AG04450 (cell line): Measurements from ENCODE around the gene SKI. TPM values are rescaled to one million over a fixed set of nuclear protein-coding genes. Genes with fewer than 3 reads are reported as not detected.

Source experiments
- CTCF ChIA-PET: fragments of 300-600, 350-600 bp; formaldehyde crosslinking; extraction: SDS; loops from one replicate; lab custom pipeline; 2022; ENCODE audit warnings: antibody characterized with exemption, inconsistent platforms; lab: Charles Lee
- POLR2A ChIA-PET: fragments of 350-600 bp; formaldehyde crosslinking; extraction: SDS; loops from one replicate; lab custom pipeline; 2021; ENCODE audit warnings: antibody characterized with exemption, inconsistent platforms; lab: Yijun Ruan, JAX
- DNase-seq: peaks from one replicate; pipeline ENCODE4 v3.0.0-alpha.2; 2011; ENCODE audit warnings: low read depth, low spot score
- H3K27ac ChIP-seq: one replicate; pipeline ENCODE4 v1.5.1; 2012; ENCODE audit warnings: low read depth, low read length, control low read depth
- H3K27me3 ChIP-seq: one replicate; pipeline ENCODE4 v1.6.0; 2012; ENCODE audit warnings: low read length; ENCODE audit not compliant: control insufficient read depth, insufficient read depth
- H3K4me3 ChIP-seq: 2 replicates; pipeline ENCODE4 v1.5.1; 2011; ENCODE audit warnings: mild to moderate bottlenecking, low read depth, low read length, control low read depth
- H3K9me3 ChIP-seq: 2 replicates; pipeline ENCODE4 v1.5.1; 2012; ENCODE audit warnings: low read length; ENCODE audit not compliant: control insufficient read depth, insufficient read depth
- polyA plus RNA-seq: library from polyadenylated mRNA; depleted of rRNA; stranded (reverse); fragments of >200 nt; gene quantifications from 2 replicates; pipeline ENCODE4 v1.2.3, GENCODE V29; 2011
- TF ChIP-seq, protein P1 (sequence below): IDR thresholded peaks from 2 replicates; pipeline ENCODE4 v1.5.1; 2011; ENCODE audit warnings: low read depth, low read length, control low read depth, inconsistent platforms

SKI gene
- polyA plus RNA-seq, 1 experiment: 6.7 TPM

DNA sequence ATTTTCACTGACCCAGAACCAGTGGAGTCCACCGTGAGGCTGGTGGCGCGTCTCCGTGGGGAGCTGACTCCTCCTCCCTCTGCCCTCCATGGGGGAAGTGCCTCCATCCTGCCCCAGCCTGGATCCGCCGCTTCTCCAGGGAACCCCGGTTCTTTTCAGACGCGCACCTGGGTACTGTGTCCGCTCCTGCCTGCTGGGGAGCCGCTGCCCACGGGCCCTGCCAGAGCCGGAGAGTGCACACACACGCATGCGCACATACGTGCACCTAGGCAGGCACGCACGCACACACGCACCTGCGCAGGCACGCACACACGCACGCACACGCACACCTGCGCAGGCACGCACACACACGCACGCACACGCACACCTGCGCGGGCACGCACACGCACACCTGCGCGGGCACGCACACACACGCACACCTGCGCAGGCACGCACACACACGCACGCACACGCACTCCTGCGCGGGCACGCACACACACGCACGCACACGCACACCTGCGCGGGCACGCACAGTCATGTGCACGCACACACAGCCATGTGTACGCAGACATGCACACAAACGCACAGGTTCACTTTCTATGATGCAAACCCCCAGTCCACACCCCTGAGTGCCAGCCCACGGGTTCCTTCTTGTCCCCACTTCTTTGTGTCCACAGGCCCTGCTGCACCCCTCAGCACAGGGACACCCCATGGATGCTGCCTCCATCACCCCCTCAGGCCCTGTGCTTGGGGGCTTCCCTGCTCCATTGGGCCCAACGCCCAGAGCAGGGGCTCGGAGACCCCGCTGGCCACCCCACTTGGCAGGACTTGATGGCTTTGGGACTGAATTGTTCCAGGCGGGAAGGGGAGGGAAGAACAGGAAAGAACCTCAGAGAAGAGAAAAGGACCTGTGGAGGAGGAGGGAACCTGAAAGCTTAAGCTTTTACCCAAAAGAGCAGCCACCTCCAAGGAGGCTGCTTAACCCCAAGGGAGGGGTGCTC is 120.5 kb downstream of the SKI start:
- H3K4me3 ChIP-seq: no peak overlapping the region
- no peak for DNase-seq
- H3K27ac ChIP-seq: no peak overlapping the region
- H3K27me3 ChIP-seq: peaks cover 4% of the 10 kb centered on the region
- H3K9me3 ChIP-seq: no peaks in the 10 kb centered on the region
- POLR2A ChIA-PET: no interaction called here
- TF ChIP-seq, protein P1, sequence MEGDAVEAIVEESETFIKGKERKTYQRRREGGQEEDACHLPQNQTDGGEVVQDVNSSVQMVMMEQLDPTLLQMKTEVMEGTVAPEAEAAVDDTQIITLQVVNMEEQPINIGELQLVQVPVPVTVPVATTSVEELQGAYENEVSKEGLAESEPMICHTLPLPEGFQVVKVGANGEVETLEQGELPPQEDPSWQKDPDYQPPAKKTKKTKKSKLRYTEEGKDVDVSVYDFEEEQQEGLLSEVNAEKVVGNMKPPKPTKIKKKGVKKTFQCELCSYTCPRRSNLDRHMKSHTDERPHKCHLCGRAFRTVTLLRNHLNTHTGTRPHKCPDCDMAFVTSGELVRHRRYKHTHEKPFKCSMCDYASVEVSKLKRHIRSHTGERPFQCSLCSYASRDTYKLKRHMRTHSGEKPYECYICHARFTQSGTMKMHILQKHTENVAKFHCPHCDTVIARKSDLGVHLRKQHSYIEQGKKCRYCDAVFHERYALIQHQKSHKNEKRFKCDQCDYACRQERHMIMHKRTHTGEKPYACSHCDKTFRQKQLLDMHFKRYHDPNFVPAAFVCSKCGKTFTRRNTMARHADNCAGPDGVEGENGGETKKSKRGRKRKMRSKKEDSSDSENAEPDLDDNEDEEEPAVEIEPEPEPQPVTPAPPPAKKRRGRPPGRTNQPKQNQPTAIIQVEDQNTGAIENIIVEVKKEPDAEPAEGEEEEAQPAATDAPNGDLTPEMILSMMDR: no peak
- CTCF ChIA-PET: no interaction called here

DNA sequence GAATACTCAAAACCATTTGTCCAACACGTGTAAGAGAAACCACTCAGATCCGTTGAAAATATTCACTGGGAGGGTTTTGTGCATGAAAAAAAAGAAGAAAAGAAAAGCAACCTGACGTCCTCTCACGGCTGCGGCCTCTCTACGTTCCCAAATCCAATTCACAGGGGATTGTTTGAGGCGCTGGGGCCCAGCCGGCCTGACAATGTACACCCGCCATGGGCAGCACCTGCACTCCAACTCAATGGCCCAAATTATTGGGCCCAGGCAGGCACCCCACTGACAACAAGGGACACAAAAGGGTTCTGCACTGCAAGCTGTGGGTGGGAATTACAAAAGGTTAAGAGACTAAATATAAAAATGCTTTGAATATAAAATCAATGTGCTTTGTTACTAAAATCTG is 121.7 kb downstream of the SKI start:
- Histone ChIP-seq H3K27me3 (peaks cover 2% of the 10 kb centered on the region), H3K9me3 (no peaks in the 10 kb centered on the region), H3K27ac (no peak overlapping the region), H3K4me3 (no peak overlapping the region)
- CTCF ChIA-PET: no interaction called here
- TF ChIP-seq, protein P1: no peak
- no peak for DNase-seq
- POLR2A ChIA-PET: no interaction called here

DNA sequence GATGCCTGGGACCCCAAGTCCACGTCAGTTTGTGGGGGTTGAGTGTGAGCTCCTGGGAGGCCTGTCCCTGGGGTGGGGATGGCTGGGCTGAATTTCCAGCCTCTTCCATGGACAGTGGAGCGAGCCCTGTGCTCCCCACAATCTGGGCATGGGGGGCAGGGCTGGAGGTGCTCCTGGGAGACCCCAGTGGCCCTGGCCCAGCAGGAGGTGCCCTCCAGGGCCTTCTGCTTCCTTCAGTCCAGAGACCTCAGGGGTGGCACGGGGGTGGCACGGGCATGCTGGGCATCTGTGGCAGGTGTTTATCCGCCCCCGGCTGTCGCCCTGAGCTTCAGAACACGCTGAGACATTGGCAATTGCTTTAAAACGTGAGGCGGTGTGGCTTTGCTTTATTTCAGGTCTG is 122.4 kb downstream of the SKI start:
- Histone ChIP-seq H3K27ac (no peak overlapping the region), H3K27me3 (peaks cover 2% of the 10 kb centered on the region), H3K4me3 (no peak overlapping the region), H3K9me3 (no peaks in the 10 kb centered on the region; the same call in 1 of the 2 replicates)
- POLR2A ChIA-PET: no interaction called here
- TF ChIP-seq, protein P1: no peak
- DNase-seq: no peak
- CTCF ChIA-PET: no interaction called here

DNA sequence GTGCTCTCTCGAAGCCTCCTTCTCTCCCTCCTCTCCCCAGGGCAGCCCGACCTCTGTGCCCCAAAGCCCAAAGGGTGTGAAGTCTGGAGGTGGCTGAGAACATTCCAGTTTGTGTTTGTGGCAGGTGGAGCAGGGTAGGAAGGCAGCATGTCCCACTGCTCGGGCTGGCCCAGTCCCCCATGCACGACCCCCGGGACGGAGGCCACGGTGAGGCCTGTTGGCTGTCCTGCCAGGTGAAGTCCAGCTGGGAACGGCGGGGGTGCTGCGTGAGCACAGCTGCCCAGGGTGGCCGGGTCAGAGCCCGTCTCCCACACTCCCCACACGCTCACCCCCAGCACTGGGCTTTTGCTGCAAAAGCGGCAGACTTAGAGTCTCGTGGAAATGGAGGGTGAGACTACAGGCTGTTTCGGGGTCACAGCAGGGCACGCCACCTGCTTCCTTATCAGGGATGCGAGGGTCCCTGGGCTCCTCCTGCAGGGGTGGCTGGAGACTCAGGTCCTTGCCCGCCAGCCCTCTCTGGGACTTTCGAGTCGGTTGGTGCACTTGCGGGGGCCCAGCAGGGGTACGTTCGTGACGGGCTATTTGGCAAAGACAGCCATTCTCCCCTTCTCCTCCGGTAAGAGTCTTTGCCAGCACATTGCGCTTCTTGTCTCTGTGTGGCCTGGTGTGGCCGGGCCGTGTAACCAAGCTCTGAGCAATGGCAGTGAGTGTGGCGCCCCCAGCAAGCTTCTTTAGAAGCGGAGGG is 123.0 kb downstream of the SKI start:
- peaks cover 2% of the 10 kb centered on the region for H3K27me3 ChIP-seq
- H3K27ac ChIP-seq: no peak overlapping the region
- DNase-seq: no peak
- ChIA-PET POLR2A (no interaction called here), CTCF (interaction anchor here (1.1 kb wide), 1 partner anchor 30 kb away, joined by 10 read pairs; no protein-coding TSS in a partner anchor)
- TF ChIP-seq, protein P1: no peak
- no peaks in the 10 kb centered on the region; the same call in 1 of the 2 replicates for H3K9me3 ChIP-seq
- H3K4me3 ChIP-seq: no peak overlapping the region
